ENCODE results near the gene PERCC1. TPM values are rescaled to one million over a fixed set of nuclear protein-coding genes. Genes with fewer than 3 reads are reported as not detected.

PERCC1 gene
- total RNA-seq, 2 experiments from 2014 or later: not detected

DNA sequence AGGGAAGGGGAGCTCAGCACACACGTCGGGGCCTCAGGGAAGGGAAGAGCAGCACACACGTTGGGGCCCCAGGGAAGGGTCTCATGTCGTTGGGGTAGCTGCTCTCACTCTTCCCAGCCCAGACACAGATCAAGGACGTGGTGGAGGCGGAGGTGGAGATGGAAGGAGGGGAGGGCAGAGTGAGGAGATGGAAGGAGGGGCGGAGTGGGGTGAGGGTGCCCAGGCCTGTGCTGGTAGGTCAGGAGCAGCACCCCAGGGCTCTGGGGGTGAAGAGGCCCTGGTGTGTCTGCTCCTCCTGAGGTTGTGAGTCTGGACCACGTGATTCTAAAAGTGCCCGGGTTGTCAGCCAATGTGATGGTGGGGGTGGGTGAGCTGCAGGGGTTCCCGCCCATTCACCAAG, 29.1 kb downstream of the PERCC1 start:
- H3K4me3 ChIP-seq (ENCODE audit: low read depth, low read length, poor library complexity, severe bottlenecking): no peak overlapping the region
- DNase-seq (ENCODE audit: low spot score): no peak
- no peaks in the 10 kb centered on the region for H3K9me3 ChIP-seq (ENCODE audit: low read length)
- H2AFZ ChIP-seq (ENCODE audit: low read length): no peak overlapping the region
- H3K4me1 ChIP-seq (ENCODE audit: insufficient read depth, low read length, poor library complexity, severe bottlenecking): peaks cover 9% of the 10 kb centered on the region
- no peak overlapping the region for H3K4me2 ChIP-seq (ENCODE audit: low read length)
- H3K79me2 ChIP-seq (ENCODE audit: insufficient read depth, low read depth, low read length): no peaks in the 10 kb centered on the region
- ChIA-PET POLR2A (interaction anchor here (0.5 to 0.7 kb wide), 3 partner anchors 32 to 245 kb away, joined by 3 to 5 read pairs (median 4); no protein-coding TSS in a partner anchor), CTCF (ENCODE audit: unreplicated experiment) (interaction anchor here (0.6 kb wide), 1 partner anchor 100 kb away, joined by 3 read pairs; no protein-coding TSS in a partner anchor)
- no peaks in the 10 kb centered on the region for H4K20me1 ChIP-seq (ENCODE audit: insufficient read depth, low read length)
- intact Hi-C loops (cut with micrococcal nuclease; ENCODE audit: unreplicated experiment): no loop called here
- TF ChIP-seq EZH2phosphoT487 (IDR thresholded peaks at IDR 0.05; ENCODE audit: borderline replicate concordance, low read depth, low read length): no peak
- TF ChIP-seq, protein P1, sequence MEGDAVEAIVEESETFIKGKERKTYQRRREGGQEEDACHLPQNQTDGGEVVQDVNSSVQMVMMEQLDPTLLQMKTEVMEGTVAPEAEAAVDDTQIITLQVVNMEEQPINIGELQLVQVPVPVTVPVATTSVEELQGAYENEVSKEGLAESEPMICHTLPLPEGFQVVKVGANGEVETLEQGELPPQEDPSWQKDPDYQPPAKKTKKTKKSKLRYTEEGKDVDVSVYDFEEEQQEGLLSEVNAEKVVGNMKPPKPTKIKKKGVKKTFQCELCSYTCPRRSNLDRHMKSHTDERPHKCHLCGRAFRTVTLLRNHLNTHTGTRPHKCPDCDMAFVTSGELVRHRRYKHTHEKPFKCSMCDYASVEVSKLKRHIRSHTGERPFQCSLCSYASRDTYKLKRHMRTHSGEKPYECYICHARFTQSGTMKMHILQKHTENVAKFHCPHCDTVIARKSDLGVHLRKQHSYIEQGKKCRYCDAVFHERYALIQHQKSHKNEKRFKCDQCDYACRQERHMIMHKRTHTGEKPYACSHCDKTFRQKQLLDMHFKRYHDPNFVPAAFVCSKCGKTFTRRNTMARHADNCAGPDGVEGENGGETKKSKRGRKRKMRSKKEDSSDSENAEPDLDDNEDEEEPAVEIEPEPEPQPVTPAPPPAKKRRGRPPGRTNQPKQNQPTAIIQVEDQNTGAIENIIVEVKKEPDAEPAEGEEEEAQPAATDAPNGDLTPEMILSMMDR (conservative IDR thresholded peaks at IDR 0.05; ENCODE audit: low read length): no peak
- H3K36me3 ChIP-seq (ENCODE audit: insufficient read depth, low read length): peaks cover 9% of the 10 kb centered on the region; the same call in 1 of the 2 replicates
- BruUV-seq (replicated peaks): no TSS peak
- no peaks in the 10 kb centered on the region for H3K9me2 ChIP-seq (ENCODE audit: insufficient read depth, low read length)
- no peak overlapping the region for H3K27ac ChIP-seq (ENCODE audit: low read depth, low read length, poor library complexity, severe bottlenecking)

DNA sequence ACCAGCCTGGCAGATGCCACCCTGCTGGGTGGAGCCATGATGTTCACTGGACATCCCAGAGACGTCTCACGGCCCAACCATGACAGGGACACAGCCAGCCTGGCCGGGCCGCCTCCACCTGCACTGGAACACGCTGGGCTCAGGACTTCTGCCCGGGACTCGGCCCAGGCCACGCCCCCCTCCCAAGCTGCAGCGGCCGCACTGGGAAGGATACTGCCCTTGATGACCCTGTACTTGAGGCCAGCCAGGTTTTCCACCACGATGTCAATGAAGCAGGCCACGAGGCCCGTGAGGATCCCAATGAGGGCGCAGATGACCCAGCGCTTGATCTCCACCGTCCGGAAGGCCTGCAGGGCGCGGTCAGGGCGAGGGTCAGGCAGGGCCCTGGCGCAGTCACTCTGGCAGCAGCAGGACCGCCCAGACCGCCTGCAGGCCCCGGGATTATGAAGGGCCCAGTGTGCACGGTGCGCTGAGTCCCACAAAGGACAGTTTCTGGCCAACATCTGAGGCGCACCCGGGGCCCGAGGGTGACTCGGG, 29.8 kb downstream of the PERCC1 start:
- no TSS peak for BruUV-seq (replicated peaks)
- Histone ChIP-seq H2AFZ (ENCODE audit: low read length) (no peak overlapping the region), H3K36me3 (ENCODE audit: insufficient read depth, low read length) (peaks cover 9% of the 10 kb centered on the region; the same call in 1 of the 2 replicates), H3K4me3 (ENCODE audit: low read depth, low read length, poor library complexity, severe bottlenecking) (no peak overlapping the region), H3K4me1 (ENCODE audit: insufficient read depth, low read length, poor library complexity, severe bottlenecking) (peaks cover 9% of the 10 kb centered on the region), H3K79me2 (ENCODE audit: insufficient read depth, low read depth, low read length) (no peaks in the 10 kb centered on the region), H3K27ac (ENCODE audit: low read depth, low read length, poor library complexity, severe bottlenecking) (no peak overlapping the region), H3K9me3 (ENCODE audit: low read length) (no peaks in the 10 kb centered on the region), H3K9me2 (ENCODE audit: insufficient read depth, low read length) (no peaks in the 10 kb centered on the region), H3K4me2 (ENCODE audit: low read length) (no peak overlapping the region), H4K20me1 (ENCODE audit: insufficient read depth, low read length) (no peaks in the 10 kb centered on the region)
- ChIA-PET POLR2A (no interaction called here), CTCF (ENCODE audit: unreplicated experiment) (no interaction called here)
- TF ChIP-seq, protein P1 (conservative IDR thresholded peaks at IDR 0.05; ENCODE audit: low read length): no peak
- no peak for TF ChIP-seq EZH2phosphoT487 (IDR thresholded peaks at IDR 0.05; ENCODE audit: borderline replicate concordance, low read depth, low read length)
- DNase-seq (ENCODE audit: low spot score): no peak
- intact Hi-C loops (cut with micrococcal nuclease; ENCODE audit: unreplicated experiment): no loop called here

DNA sequence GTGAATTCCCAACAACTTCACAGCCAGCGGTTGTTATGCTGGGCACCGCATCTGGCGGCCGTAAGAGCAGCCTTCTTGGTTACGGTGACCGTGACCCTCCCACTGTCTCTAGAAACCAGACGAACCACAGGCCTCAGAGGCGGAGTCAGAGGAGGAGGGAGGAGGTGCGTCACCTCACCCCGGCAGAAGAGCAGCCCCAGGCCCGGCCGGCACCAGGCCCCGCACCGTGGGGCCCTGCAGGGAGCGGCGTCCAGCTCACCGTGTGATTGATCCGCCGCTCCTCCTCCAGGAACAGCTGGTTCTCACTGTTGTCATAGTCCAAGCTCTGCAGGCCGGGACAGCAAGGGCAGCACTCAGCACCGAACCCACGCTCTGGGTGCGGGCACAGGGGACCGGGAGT, 30.3 kb downstream of the PERCC1 start:
- no peak overlapping the region for H3K4me2 ChIP-seq (ENCODE audit: low read length)
- ChIA-PET CTCF (ENCODE audit: unreplicated experiment) (no interaction called here), POLR2A (no interaction called here)
- H4K20me1 ChIP-seq (ENCODE audit: insufficient read depth, low read length): no peaks in the 10 kb centered on the region
- no peak overlapping the region for H3K27ac ChIP-seq (ENCODE audit: low read depth, low read length, poor library complexity, severe bottlenecking)
- H3K4me3 ChIP-seq (ENCODE audit: low read depth, low read length, poor library complexity, severe bottlenecking): no peak overlapping the region
- H3K9me2 ChIP-seq (ENCODE audit: insufficient read depth, low read length): no peaks in the 10 kb centered on the region
- H3K4me1 ChIP-seq (ENCODE audit: insufficient read depth, low read length, poor library complexity, severe bottlenecking): peaks cover 9% of the 10 kb centered on the region
- TF ChIP-seq EZH2phosphoT487 (IDR thresholded peaks at IDR 0.05; ENCODE audit: borderline replicate concordance, low read depth, low read length): no peak
- TF ChIP-seq, protein P1 (conservative IDR thresholded peaks at IDR 0.05; ENCODE audit: low read length): no peak
- H3K79me2 ChIP-seq (ENCODE audit: insufficient read depth, low read depth, low read length): no peaks in the 10 kb centered on the region
- peaks cover 9% of the 10 kb centered on the region; the same call in 1 of the 2 replicates for H3K36me3 ChIP-seq (ENCODE audit: insufficient read depth, low read length)
- no TSS peak for BruUV-seq (replicated peaks)
- no peak for DNase-seq (ENCODE audit: low spot score)
- no peaks in the 10 kb centered on the region for H3K9me3 ChIP-seq (ENCODE audit: low read length)
- no peak overlapping the region for H2AFZ ChIP-seq (ENCODE audit: low read length)
- intact Hi-C loops (cut with micrococcal nuclease; ENCODE audit: unreplicated experiment): no loop called here

All from OCI-LY7 (cell line).